NCI-H82 treated with DMSO at 0.1 percent for 48 hours (cell line): ENCODE results near the gene CFAP100.

ENCODE experiments used
- DNase-seq: peaks from one replicate; lab custom pipeline; 2025; ENCODE audit not compliant: unreplicated experiment; lab: John Stamatoyannopoulos, UW

The CFAP100 gene

GRCh38 chr3:126394179-126394976 is at the start of gene CFAP100:
TSS of gene CFAP100 (plus strand) at chr3:126394909. CDS start at chr3:126396001, 1,092 bp downstream.
- DNase-seq: no peak

GRCh38 chr3:126345231-126345630 is 49.5 kb upstream of the CFAP100 start:
- DNase-seq: no peak

- no peak for DNase-seq
Observed at GRCh38 chr3:126345641-126346460, 48.9 kb upstream of the CFAP100 start.

- no peak for DNase-seq
Observed at GRCh38 chr3:126346466-126346865, 48.2 kb upstream of the CFAP100 start.

GRCh38 chr3:126347543-126348161 is 47.1 kb upstream of the CFAP100 start:
- DNase-seq: no peak

GRCh38 chr3:126348308-126348920 is 46.3 kb upstream of the CFAP100 start:
- no peak for DNase-seq

GRCh38 chr3:126349071-126349470 is 45.6 kb upstream of the CFAP100 start:
- no peak for DNase-seq

GRCh38 chr3:126349611-126350501 is 44.9 kb upstream of the CFAP100 start:
- no peak for DNase-seq

GRCh38 chr3:126350502-126351085 is 44.1 kb upstream of the CFAP100 start:
- no peak for DNase-seq

GRCh38 chr3:126351086-126351770 is 43.5 kb upstream of the CFAP100 start:
- no peak for DNase-seq

GRCh38 chr3:126351771-126352475 is 42.8 kb upstream of the CFAP100 start:
- no peak for DNase-seq

- DNase-seq: no peak
Observed at GRCh38 chr3:126352476-126353454, 41.9 kb upstream of the CFAP100 start.

- DNase-seq: no peak
Observed at GRCh38 chr3:126353694-126354321, 40.9 kb upstream of the CFAP100 start.

- DNase-seq: no peak
Observed at GRCh38 chr3:126354776-126355175, 39.9 kb upstream of the CFAP100 start.

GRCh38 chr3:126355251-126355650 is 39.5 kb upstream of the CFAP100 start:
- no peak for DNase-seq

GRCh38 chr3:126355777-126356372 is 38.8 kb upstream of the CFAP100 start:
- DNase-seq: peak; percentile 80
